ENCODE data around the gene PRDM16.
A peak's percentile ranks its signal among the peaks of the same experiment; 100 is the strongest.

Gene PRDM16

DNA sequence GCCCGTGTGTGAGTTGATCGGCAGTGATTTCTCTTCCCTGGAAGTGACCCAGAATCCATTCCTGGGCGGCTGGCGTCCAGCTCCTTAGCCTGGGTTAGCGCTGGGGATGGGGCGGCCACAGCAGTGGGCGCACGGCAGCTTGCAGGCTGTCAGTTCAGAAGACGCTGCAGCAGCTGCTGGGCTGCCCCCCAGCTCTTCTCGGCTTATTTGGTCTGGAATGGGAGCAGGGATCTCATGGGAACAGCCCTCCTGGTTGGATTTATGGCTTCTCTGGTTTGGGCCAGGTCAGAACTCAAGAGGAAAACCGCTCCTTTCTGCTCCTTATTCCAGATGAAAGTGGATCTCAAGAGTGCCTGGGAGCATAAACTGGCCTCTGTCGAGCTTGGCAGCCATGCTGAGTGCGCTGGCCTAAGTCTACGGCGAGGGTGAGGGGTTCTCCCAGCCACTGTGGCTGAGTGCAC is 148.2 kb downstream of the PRDM16 start:
- DNase-seq: no peak

DNA sequence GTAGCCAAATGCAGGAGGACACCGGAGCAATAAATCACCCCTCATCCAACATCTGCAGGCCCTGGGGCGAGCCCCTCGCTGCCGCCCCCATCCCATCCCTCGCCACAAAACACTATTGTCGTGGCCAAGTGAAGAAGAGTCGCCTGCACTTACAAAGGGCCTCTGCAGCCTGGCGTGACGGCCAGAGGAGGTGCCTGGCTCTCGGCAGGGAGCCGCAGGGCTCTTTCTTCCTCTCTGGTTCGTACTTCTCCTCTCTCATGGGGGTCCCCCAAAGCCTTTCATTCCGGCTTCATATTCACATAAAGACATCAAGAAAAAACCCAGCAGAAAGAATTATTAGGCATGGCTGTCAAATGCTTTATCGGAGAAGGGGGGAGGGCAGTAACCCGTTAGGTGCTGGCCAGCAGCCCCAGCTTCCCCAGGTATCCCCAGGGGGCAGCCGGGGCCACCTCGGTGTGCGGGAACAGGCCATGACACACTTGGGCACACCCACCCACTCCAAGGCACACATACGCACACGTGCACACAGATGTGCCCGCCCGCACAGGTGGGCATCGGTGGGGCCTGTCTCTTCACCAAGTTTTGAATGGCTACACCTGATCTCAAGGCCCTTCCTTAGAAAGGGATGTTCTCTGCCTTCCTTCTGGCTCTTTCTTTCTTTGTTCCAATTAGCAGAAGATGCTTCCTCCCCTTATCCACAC is 149.1 kb downstream of the PRDM16 start:
- no peak for DNase-seq

DNA sequence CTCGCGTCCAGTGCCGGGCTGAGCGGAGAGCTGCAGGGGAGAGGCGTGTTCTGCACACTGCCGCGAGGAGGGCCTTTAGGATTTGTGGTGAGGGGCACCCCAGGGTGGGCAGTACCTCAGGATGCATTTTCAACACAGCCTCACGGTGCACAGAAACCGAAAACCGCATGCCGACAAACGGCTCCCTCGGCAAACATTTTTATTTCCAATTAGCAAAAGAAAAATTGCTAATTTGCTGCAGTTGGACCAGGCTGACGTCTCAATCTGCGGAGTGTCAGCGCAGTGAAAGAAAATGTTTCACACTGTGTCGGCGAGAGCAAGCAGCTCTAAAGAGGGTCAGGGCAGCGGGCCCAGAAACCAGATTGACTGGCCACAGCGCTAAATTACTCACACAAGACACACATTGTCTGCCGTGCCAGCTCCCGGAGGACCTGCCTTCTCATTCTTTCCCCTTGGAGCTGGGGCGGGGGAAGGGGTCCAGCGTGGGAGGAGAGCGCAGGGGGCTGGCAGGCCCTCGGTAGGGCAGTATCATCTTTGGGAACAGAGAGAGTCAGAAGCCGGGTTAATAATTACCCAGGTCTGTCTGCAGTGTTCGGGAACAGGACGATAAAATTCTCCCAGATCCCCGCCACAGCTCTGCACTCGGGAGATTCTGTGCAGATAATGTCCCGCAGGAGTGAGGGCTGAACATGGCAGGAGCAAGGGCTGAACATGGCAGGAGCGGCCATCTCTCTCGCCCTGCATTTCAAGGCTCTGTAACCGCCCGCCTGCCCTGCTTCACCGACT is 150.2 kb downstream of the PRDM16 start:
- DNase-seq: peak; percentile 58

DNA sequence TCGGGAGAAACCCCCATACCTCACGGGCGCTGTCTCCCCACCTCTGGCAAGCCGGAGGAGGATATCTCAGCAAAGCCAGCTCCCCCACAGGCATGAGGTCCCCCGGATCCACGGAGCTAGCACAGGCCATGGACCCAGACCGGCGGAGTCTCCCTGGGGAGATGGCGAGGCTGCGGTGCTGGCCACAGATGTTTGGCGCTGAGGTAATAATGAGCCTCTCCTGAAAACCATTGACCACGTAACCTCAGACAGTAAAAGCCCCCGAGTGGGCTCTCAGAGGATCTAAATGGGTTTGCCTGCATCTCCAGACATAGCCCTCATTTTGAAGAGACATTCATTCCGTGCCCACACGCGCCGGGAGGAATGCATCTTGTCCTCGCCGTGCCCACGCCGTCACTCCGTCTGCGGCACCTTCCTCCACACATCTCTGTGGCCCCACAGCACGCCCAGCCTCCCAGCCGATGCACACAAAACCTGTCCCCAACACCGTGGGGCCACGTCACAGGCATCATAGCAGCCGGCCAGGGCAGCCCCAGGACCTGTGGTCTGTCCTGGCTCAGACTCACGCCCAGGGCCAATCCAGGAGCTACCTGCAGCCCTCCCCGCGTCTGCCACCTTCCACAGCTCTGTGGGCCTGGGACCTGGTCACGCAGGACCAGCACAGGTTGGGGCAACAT is 150.9 kb downstream of the PRDM16 start:
- DNase-seq: no peak

DNA sequence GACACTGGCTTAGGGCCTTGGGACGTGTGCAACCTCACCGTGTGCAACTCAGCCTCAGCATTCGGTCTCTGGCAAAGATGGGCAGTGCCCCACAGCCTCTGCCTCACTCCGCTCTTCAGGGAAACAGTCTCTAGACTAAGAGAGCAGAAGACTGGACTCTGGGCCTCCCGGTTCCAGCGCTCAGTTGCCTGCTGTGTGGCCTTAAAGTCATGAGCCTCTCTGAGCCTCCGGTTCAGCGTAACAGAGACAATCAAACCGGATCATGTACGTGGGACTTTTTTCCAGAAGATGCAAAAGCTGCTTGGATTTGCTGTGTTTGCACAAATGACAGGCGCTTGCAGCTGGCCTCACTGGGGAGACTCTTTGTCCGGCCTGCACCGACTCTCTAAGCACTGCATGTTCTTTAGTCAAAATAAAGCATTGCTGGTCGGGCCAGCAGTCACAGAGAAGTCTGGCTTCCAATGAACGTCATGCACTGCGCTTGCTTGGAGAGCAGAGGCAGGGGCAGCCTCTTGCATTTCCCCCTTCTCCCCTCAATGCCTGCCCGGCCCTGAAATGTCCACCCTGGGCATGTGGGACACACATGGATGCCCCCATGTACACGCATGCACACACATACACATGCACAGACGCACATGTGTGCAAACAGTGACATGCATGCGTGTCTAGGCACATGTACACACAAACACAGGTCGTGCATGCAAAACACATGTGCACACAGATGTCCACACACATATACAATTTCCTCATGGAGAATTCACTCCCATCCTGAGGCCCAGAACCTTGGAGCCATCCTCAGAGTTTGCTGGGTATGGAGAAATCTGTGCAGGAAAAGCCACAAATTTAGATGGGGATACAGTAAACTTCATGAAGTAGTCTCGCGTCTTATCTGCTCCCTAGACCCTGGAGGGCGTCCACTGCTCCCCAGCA is 152.4 kb downstream of the PRDM16 start:
- DNase-seq: no peak

DNA sequence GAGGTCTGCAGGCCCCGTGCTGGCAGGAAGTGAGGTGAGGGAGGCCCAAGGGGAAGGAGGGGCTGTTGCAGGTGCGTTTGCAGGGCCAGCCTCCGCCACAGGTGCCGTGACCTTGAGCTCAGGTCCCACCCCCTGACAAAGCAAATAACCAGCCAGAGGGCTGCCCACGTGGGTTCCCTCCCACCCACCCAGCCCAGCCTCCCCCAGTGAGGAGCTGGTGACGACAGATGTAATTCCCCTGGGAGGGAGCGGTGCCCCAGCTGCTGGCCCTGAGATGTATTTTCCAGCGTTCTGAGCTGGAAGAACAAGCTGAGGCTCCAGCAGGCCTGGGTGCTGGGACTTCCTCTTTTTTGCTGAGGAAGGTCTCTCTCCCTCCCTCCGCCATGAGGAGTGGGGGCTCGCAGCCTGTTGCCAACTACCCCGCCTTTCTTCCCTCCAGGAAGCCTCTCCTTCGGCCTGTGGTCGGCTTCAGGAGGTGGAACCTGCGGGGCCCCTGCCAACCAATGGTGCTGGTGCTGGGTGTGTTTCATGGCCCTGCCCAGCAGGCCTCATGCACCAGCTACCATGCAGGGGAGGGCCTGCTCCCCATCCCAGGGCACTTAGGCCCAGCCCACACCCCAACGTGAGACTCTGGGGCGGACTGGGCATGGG is 153.2 kb downstream of the PRDM16 start:
- DNase-seq: no peak

DNA sequence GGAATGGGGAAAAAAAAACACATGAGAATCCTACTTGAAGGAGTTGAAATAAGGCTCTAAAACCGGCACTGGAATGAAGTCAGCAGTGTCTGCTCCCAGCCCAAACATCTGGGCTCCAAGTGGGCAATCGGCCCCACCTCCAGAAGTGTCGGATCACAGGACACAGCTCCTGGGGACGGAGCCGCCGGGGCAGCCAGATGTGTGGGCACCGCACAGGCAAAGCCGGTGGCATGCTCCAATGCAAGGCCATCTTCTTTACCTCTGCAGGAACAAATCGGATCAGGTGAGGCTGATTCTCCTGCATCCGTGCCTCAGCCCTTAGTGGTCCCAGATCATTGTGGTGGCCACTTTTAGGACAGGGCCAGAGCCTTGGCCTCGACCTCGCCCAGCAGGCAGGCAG is 156.7 kb downstream of the PRDM16 start:
- no peak for DNase-seq

DNA sequence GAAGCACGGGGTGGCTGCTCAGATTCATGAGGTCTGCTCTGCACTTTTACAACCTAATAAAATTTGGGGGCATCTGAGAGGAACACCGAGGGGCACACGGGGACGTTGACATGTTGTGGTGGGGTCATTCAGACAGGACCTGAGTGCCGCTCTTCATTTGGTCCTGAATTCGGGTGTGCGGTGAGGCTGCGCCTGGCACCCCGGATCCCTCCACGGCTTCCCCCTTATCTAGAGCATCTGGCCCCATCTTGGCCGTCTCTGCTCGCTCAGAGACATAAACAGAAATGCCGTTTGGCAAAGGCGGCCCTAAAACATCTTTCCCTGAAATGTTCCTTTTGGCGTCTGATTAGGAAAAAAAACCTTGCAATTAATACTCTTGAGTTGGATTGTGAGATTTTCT is 157.2 kb downstream of the PRDM16 start:
- DNase-seq: no peak

DNA sequence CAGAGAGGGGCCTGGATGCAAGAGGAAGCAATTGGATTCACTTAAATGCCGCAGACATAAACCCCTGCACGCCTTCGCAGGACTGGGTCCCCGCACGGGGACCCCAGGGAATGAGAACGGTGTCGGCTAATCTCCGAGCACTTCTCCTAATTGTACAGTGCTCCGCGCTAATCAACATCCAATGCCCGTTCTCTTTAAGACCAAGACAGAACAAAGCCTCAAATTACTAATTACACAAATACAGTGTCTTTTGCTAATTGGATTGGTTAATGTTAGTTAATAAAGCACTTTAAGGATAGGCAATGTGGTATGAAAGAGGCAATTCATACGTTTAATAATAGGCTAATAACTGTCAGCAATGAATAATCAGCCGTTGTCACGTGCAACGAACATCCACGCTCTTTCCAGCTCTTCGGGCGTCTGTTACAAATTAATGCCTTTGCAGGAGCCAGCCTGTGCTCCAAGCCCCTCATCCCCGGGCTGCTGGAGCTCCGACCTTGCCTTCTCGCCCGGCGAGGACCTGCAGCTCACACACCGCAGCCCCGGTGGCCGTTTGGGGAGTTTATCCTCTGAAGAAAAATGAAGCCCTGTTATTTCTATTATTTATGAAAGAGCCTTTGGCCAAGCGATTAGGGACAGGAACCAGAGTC is 157.8 kb downstream of the PRDM16 start:
- no peak for DNase-seq

DNA sequence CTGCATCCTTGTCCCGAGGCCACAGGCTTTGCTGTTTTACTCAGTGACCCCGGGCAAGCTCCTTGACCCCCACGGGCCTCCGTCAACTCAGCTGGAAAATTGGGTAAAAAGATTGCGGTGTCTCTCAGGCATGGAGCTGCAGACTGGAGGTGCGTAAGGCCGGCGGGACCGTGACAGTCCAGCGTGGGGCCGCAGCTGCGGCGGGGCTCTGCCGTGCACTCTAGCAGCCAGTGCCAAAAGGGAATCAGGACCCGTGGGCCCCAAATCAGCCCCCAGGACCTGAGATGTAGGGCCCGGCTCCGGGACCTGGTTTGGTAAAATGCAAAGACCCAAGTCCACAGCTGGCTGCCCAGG is 158.3 kb downstream of the PRDM16 start:
- DNase-seq: no peak

DNA sequence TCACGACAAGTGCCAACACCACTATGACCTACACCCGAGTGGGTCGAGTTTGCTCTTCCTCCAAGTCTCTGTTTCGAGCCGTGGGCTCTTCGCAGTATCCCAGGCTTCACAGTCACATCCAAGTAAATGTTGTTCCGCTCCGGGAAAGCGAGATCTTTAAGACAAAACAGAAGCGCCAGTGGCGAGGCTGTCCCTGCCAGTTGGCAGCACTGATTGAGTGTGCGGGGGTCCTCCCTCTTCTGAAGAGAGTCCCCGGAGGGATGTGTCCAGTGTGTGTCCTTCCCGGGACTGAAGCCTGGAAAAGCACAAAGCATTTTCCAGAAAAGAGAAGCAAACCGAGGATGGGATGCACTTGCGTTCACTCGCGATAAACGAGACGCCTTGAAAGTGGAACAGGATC is 158.9 kb downstream of the PRDM16 start:
- no peak for DNase-seq

DNA sequence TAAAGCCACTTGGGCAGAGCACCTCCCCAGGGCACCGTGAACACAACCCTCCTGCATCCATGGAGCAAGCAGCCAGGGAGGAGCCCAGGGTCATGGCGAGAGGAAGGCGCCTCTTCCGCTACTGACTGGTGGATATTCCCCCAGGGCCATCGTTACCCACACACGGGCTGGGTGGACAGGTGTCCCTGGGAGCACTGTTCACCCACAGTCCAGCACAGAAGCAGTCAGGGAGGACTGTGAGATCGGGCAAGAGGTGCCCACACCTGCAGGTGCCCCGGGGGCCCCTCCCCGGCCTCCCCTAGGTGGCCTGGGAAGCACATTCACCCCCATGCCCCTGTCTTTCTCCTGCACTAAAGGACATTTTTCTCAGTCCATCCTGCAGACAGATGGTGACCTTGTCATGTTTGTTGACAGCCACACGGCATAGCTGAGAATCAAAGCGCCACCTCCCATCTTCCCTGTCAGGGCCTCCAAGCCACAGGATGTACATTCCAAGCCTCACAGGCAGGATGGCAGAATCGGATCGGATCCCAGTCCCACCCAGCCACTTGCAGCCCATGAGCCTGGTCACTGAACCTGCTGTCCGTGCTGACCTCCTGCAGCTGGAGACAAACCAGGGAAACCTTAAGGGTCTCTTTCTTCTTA is 160.2 kb downstream of the PRDM16 start:
- DNase-seq: no peak

DNA sequence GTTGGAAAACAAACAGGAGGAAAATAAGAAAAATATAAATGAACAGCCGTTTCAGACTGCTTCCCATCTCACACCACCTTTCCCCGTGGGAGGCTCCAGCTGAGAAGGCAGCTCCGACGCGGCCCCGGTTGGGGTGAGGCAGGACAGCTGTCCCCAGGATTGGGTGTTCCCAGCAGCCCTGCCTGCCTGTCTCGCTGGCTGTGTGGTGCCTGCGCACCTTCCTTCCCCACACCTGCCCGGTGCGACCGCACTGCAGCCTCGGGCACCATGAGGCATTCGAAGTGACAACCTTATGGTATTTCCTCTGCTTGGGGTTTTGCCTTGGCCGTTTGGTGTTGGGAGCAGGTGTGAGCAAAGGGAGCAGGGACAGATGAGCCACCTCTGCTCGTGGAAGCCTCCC is 161.6 kb downstream of the PRDM16 start:
- no peak for DNase-seq

DNA sequence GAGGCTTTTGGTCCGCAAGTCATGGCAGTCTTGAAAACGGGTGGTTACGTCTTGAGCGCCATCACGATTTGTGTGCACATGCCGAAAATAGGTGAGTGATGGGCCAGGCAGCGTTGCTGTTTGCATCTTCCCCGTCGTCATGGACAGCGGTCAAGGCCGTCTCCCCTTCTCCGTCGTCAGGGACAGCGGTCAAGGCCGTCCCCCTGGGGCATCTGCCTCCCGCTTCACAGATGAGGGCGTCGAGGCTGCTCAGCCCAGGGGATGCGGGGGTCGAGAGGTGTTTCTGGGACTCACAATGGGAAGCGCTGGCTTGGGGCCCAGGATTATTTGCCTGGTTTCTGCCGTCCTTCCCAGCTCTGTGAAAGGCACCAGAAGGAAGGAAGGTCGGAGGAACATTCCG is 162.2 kb downstream of the PRDM16 start:
- DNase-seq: no peak

DNA sequence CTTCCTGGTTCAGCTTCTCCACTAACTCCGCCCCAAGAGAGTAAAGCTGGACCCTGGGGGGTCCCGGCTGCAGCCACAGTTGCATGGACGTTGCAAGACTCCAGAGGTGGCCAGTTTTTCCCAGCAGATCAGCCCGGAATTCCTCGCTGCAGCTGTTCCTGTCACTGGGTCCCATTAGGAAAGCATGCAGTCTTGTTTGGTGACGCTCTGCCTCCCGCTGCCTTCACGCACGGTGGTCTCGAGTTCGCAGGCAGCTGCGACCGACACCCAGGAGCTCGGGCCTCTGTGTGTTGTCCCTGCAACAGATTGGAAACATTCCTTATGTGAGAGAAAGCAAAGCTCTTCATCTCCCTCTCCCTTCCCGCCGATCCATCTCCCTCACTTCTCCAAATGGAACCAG is 162.8 kb downstream of the PRDM16 start:
- DNase-seq: no peak

DNA sequence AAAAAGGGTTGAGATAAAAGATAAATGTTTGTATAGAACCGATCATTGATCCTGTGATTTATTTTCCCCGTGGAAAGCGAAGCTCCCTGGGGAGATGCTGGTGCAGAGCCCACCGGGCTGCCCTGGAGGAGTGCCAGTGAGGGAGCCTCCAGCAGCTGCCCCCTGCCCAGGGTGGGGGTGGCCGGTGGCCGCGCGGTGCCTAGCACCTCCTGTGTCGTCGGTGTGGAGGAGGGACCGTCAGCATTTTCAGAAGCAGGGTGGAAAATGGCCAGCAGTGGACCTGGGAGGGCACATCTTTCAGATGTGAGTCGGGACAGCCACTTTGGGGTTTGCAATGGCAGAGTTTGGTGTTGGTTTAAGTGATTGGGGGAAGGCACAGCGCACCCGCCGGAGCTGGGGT is 164.0 kb downstream of the PRDM16 start:
- no peak for DNase-seq

DNA sequence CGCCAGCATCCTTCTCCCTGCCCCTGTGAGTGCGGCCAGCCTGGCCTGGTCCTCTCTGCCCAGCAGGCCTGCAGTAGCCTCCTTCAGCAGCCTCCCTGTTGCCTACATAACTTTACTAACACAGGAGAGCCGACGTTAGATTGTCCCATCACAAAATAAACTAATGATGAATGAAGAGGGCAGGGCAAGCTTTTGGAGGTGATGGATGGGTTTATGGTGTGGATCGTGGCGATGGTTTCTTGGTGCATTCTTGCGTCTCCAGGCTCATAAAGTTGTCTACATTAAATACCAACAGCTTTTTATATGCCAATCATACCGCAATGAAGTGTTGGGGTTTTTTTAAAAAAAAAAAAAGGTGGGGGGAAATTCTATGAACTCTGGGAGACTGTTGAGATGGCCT is 164.5 kb downstream of the PRDM16 start:
- no peak for DNase-seq

DNA sequence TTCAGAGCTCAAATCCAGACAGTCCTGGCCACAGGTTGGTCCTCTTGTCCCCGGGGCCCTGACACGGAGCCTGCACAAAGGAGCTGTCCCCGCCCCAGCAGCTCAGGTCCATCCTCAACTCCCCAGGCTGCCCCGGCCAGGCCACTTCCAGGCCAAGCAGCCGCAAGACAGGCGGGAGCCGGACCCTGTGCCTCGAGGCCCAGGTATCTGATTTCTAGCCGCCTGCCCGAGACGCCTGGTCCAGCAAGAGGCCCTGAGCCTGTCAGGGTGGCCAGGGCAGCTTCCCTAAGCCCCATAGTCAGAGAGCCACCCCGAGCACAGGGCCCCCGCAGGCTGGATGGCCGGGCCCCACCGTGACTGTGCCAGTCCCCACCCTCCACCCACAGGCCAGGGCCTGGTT is 165.3 kb downstream of the PRDM16 start:
- no peak for DNase-seq

DNA sequence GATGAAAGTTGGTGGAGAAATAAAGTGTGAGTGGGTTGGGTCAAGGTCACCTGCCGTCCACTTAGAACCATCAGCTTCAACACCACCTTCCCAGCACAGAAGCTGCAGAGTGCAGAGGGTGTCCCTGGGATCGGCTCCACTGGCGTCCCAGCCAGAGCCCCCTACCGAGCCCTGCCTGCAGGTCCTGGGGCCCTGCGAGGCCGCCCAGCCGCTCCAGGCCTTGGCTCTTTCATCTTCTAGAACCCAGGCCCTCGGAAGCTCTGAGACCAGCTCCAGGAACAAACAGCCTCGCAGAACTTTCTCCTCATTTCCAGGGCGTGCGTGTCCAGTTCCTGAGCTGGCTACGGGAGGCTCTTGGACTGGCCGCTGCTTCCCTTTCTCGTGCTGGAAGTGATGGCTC is 166.0 kb downstream of the PRDM16 start:
- DNase-seq: no peak

DNA sequence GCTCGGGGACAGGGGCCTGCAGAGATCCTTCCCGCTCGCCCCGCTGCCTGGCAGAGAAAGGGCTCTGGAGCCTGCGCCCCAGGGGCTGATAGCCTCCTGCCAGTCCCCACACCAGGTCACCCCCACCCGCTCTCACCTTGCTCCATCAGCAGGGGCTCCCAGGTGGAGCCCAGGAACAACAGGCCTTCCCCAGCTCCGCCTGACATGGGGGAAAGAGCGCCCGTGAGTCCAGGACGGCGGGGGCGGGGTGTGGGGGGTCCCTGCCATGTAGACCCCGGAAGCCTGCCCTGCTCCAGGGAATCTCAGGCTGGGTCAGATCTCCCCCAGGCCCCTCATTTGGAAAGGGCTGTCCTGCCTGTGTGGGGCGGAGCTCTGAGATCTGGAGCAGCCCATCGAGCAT is 166.5 kb downstream of the PRDM16 start:
- no peak for DNase-seq

DNA sequence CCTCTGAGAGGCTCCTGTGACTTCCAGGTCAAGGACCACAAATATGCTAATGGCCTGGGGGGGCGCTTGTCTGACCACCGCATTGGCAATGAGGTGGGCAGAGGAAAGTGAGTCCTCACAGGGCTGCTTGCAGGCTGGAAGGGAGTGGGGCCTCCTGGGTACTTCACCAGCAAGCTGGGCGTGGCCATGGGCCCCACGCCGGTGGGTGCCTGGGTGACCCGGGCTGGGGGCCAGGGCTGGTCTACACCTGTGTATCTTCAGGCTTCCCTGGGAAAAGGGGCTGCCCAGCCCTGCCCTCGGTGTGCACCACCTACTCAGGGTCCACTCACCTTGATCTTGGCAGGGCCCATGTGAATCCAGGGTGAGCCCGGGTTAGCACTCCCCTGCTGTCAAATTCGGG is 167.4 kb downstream of the PRDM16 start:
- DNase-seq: no peak
